HG02970 (cell line): ENCODE data around the gene LIPA.
"Not testable (repeated sequence)": the region's sequence is repeated elsewhere in the genome, so short reads cannot be mapped to it uniquely, and the experiment has no call there.

ENCODE experiments used
- ATAC-seq: cut with Tn5 transposase; IDR thresholded peaks from one replicate; pipeline ENCODE4 v1.9.1; 2021; ENCODE audit warnings: mild to moderate bottlenecking, moderate library complexity, moderate number of reproducible peaks; ENCODE audit not compliant: unreplicated experiment, low FRiP score

Gene LIPA

GRCh38 chr10:89171996-89172395 lies 79.6 kb downstream of the LIPA start:
- ATAC-seq = no peak

- ATAC-seq = no peak
Measured at GRCh38 chr10:89171263-89171872, 80.2 kb downstream of the LIPA start.

- ATAC-seq = not testable (repeated sequence)
Measured at GRCh38 chr10:89168354-89168900, 83.1 kb downstream of the LIPA start.

GRCh38 chr10:89167915-89168314 lies 83.7 kb downstream of the LIPA start:
- no peak for ATAC-seq

- no peak for ATAC-seq
Measured at GRCh38 chr10:89165923-89166322, 85.7 kb downstream of the LIPA start.

- ATAC-seq = no peak
Measured at GRCh38 chr10:89164920-89165319, 86.7 kb downstream of the LIPA start.

GRCh38 chr10:89164080-89164479 lies 87.5 kb downstream of the LIPA start:
- ATAC-seq = no peak
